Endothelial cell (in vitro differentiated cells): ENCODE data around the gene UMAD1. TPM values are rescaled to one million over a fixed set of nuclear protein-coding genes. Genes with fewer than 3 reads are reported as not detected.

Experiments used
- DNase-seq: peaks from one replicate; pipeline ENCODE4 v3.0.0; 2021; ENCODE audit warnings: low spot score
- H3K27ac Mint-ChIP-seq: one replicate; pipeline ENCODE4 v1.8.0; 2021; ENCODE audit warnings: mixed read lengths, inconsistent platforms; ENCODE audit not compliant: unreplicated experiment
- H3K27me3 Mint-ChIP-seq: one replicate; pipeline ENCODE4 v1.8.0; 2021; ENCODE audit warnings: mild to moderate bottlenecking, moderate library complexity, mixed read lengths, inconsistent platforms; ENCODE audit not compliant: unreplicated experiment
- H3K36me3 Mint-ChIP-seq: one replicate; pipeline ENCODE4 v1.8.0; 2021; ENCODE audit warnings: mild to moderate bottlenecking, low read depth, mixed read lengths, inconsistent platforms; ENCODE audit not compliant: unreplicated experiment
- H3K4me1 Mint-ChIP-seq: one replicate; pipeline ENCODE4 v1.8.0; 2021; ENCODE audit warnings: mild to moderate bottlenecking, mixed read lengths, inconsistent platforms; ENCODE audit not compliant: unreplicated experiment
- H3K4me3 Mint-ChIP-seq: one replicate; pipeline ENCODE4 v1.8.0; 2021; ENCODE audit warnings: mild to moderate bottlenecking, mixed read lengths, inconsistent platforms; ENCODE audit not compliant: unreplicated experiment
- H3K9me3 Mint-ChIP-seq: one replicate; pipeline ENCODE4 v1.8.0; 2021; ENCODE audit warnings: mixed read lengths, inconsistent platforms; ENCODE audit not compliant: unreplicated experiment
- total RNA-seq: library from RNA; stranded (reverse); fragmentation: NEBNext Ultra II Directional; extraction: Animal tissue kit (Norgen Biotek cat#: 25700); gene quantifications from one replicate; pipeline ENCODE4 v1.2.1, GENCODE V29; 2021; ENCODE audit not compliant: unreplicated experiment
- TF ChIP-seq, protein P1 (sequence below): fragments of 200-600 bp; sonication (generic); IDR thresholded peaks from one replicate; pipeline ENCODE4 v1.5.0; 2021; ENCODE audit warnings: antibody characterized with exemption; ENCODE audit not compliant: unreplicated experiment

UMAD1 gene
- total RNA-seq, 1 donor from 2014 or later = 5.7 TPM

DNA sequence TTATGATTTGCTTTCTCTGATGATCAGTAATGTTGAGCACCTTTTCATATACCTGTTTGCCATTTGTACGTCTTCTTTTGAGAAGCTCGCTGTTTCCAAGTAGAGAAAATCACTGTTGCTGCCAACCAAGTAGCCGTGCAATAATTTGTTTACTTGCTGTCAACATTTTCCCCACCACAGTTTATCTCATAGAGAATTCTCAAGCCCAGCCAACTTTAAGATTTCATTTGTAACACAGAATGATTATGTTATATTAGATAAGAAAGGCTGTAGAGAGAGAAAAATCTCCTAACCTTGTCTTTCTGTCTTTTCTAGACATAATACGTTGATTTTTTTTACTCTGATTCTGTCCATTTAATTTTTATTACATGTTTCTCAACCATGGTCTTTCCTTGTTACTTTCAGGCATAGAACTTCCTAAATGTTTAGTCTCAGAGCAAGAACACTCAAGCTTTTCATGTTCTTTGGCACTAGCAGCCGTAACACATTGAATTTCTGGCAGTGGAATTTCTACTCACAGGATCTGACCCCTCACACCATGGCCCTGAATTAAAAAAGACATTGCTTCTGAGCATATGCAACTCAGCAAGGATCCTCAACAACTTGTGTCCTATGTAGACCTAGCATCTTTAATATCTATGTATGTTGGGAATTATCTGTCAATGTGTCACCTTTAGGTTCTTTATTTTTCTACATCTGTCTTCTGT is 54.7 kb downstream of the UMAD1 start:
- no peak for DNase-seq
- H3K9me3 Mint-ChIP-seq = no peaks in the 10 kb centered on the region
- no peak overlapping the region for H3K27ac Mint-ChIP-seq
- H3K4me3 Mint-ChIP-seq = no peak overlapping the region
- TF ChIP-seq, protein P1, sequence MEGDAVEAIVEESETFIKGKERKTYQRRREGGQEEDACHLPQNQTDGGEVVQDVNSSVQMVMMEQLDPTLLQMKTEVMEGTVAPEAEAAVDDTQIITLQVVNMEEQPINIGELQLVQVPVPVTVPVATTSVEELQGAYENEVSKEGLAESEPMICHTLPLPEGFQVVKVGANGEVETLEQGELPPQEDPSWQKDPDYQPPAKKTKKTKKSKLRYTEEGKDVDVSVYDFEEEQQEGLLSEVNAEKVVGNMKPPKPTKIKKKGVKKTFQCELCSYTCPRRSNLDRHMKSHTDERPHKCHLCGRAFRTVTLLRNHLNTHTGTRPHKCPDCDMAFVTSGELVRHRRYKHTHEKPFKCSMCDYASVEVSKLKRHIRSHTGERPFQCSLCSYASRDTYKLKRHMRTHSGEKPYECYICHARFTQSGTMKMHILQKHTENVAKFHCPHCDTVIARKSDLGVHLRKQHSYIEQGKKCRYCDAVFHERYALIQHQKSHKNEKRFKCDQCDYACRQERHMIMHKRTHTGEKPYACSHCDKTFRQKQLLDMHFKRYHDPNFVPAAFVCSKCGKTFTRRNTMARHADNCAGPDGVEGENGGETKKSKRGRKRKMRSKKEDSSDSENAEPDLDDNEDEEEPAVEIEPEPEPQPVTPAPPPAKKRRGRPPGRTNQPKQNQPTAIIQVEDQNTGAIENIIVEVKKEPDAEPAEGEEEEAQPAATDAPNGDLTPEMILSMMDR = no peak
- H3K36me3 Mint-ChIP-seq = no peaks in the 10 kb centered on the region
- H3K27me3 Mint-ChIP-seq = no peaks in the 10 kb centered on the region
- H3K4me1 Mint-ChIP-seq = no peaks in the 10 kb centered on the region

DNA sequence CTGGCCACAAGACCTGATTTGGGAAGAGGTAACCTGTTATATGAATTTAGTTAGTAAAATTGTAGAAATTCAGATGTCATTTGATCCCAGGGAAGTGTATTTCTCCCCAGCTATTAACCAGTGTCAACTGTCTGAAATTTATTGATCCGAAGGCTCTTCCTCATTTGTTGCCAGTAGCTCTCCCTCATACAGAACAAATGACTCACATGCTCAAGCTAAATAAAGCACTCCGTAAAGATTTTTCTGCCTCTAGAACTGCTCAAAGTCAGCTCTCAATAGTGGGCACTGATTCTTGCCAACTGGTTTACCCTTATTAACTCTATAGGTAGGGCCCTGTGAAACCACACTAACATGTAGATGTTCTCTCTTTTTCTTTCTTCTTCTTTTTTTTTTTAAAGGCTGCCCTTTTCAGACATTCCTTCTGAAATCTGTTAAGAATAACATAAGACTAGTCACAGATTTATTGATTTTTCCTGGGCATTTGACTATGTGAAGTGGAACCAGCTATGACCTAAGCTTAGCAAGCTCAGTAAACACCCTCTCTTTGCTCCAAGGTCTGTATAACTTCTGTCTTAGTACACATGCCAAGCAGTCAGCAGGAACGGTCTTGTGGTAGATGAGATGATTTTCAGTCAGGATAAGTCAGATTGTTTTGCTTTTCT is 56.0 kb downstream of the UMAD1 start:
- TF ChIP-seq, protein P1 = no peak
- H3K4me1 Mint-ChIP-seq = no peaks in the 10 kb centered on the region
- no peak for DNase-seq
- no peak overlapping the region for H3K27ac Mint-ChIP-seq
- no peaks in the 10 kb centered on the region for H3K36me3 Mint-ChIP-seq
- H3K9me3 Mint-ChIP-seq = no peaks in the 10 kb centered on the region
- no peak overlapping the region for H3K4me3 Mint-ChIP-seq
- no peaks in the 10 kb centered on the region for H3K27me3 Mint-ChIP-seq

DNA sequence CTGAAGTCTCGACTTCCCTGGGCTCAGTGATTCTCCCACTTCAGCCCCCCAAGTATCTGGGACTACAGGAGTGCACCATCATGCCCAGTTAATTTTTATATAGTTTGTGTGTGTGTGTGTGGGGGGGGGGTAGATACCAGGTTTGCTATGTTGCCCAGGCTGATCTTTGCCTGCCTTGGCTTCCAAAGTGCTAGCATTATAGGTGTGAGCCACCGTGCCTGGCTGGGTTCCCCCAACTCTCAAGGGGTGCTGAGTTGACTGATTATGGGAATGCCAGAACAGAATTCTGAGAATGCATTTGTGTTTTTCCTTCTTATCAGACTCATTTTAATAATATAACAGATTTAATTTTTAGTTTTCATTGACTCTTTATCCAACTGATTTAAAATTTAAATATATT is 58.4 kb downstream of the UMAD1 start:
- no peak overlapping the region for H3K4me3 Mint-ChIP-seq
- no peak overlapping the region for H3K27ac Mint-ChIP-seq
- H3K9me3 Mint-ChIP-seq = no peaks in the 10 kb centered on the region
- H3K4me1 Mint-ChIP-seq = no peaks in the 10 kb centered on the region
- no peaks in the 10 kb centered on the region for H3K36me3 Mint-ChIP-seq
- no peaks in the 10 kb centered on the region for H3K27me3 Mint-ChIP-seq
- TF ChIP-seq, protein P1 = no peak
- no peak for DNase-seq

DNA sequence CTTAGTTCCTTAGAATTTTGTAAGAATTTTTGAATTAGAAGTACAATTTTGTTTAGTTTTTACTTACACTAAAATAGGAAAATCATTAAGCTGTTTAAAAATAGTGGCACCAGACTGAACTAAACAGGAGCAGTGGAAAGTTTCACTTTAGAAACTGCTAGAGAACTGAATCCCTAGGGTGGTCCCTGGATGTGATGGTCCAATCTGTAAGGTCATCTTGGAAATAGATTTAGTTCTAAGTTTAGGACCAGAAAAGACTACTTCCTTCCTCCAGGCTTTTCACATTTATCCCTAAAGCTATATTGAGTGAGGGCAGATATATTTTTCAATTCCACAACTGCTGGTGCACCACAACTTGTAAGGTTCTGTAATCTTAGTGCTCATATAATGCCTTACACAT is 58.8 kb downstream of the UMAD1 start:
- Mint-ChIP-seq H3K27me3 (no peaks in the 10 kb centered on the region), H3K27ac (no peak overlapping the region), H3K4me3 (no peak overlapping the region), H3K9me3 (no peaks in the 10 kb centered on the region), H3K4me1 (no peaks in the 10 kb centered on the region), H3K36me3 (no peaks in the 10 kb centered on the region)
- no peak for DNase-seq
- TF ChIP-seq, protein P1 = no peak

DNA sequence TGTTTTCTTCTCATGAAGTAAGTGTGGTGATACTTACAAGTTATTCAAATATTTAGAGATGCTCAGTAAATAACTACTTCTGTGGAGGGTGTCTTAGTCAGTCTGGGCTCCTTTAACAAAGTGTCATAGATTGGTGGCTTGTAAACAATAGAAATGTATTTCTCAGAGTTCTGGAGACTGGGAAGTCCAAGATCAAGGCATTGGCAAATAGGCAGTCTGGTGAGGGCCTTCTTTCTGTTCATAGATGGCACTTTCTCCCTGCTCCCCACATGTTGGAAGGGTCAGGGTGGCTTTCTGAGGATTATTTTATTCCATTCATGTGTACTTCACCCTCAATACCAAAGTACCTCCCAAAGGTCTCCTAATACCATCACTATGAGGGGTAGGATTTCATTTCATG is 59.4 kb downstream of the UMAD1 start:
- DNase-seq = no peak
- Mint-ChIP-seq H3K9me3 (no peaks in the 10 kb centered on the region), H3K4me3 (no peak overlapping the region), H3K36me3 (no peaks in the 10 kb centered on the region), H3K4me1 (no peaks in the 10 kb centered on the region), H3K27ac (no peak overlapping the region), H3K27me3 (no peaks in the 10 kb centered on the region)
- TF ChIP-seq, protein P1 = no peak
